GM18507 (cell line): ENCODE measurements around the gene RFT1.

Experiments used
- DNase-seq: peaks from one replicate; pipeline ENCODE4 v3.0.0; 2011; ENCODE audit warnings: low read depth; ENCODE audit not compliant: insufficient read length; ENCODE audit errors: extremely low spot score
- FAIRE-seq: peaks from 2 replicates; lab custom pipeline; 2011; peaks lifted over from hg19 to GRCh38; lab: Jason Lieb, UNC

Gene RFT1

GRCh38 chr3:53134631-53135232 lies 4.5 kb upstream of the RFT1 start:
- FAIRE-seq: peak; percentile 90
- peak; percentile 71 for DNase-seq

GRCh38 chr3:53132347-53132746 lies 2.1 kb upstream of the RFT1 start:
- FAIRE-seq: no peak
- no peak for DNase-seq

- FAIRE-seq (no peak), DNase-seq (no peak)
Measured at GRCh38 chr3:53131096-53131495, 861 bp upstream of the RFT1 start.

- FAIRE-seq (no peak), DNase-seq (no peak)
Measured at GRCh38 chr3:53129344-53129743, 891 bp downstream of the RFT1 start.

GRCh38 chr3:53126601-53127000 lies 3.6 kb downstream of the RFT1 start:
- no peak for DNase-seq
- FAIRE-seq: no peak

- FAIRE-seq: no peak
- DNase-seq: no peak
Measured at GRCh38 chr3:53123953-53124352, 6.3 kb downstream of the RFT1 start.

- no peak for DNase-seq
- FAIRE-seq: no peak
Measured at GRCh38 chr3:53123510-53123909, 6.7 kb downstream of the RFT1 start.

GRCh38 chr3:53122933-53123305 lies 7.3 kb downstream of the RFT1 start:
- DNase-seq (no peak), FAIRE-seq (no peak)

GRCh38 chr3:53122255-53122932 lies 7.8 kb downstream of the RFT1 start:
- no peak for DNase-seq
- FAIRE-seq: no peak

GRCh38 chr3:53120336-53120735 lies 9.9 kb downstream of the RFT1 start:
- FAIRE-seq: no peak
- no peak for DNase-seq

GRCh38 chr3:53116956-53117355 lies 13.3 kb downstream of the RFT1 start:
- no peak for FAIRE-seq
- no peak for DNase-seq

GRCh38 chr3:53114412-53115074 lies 15.7 kb downstream of the RFT1 start:
- FAIRE-seq (no peak), DNase-seq (no peak)

- peak; percentile 67 for DNase-seq
Measured at GRCh38 chr3:53114011-53114400, 16.2 kb downstream of the RFT1 start.

GRCh38 chr3:53113293-53114010 lies 16.8 kb downstream of the RFT1 start:
- DNase-seq: no peak
- no peak for FAIRE-seq

More at GRCh38 chr3:53114011-53114400, 16.2 kb downstream of the RFT1 start:
- peak; percentile 85 for FAIRE-seq

- FAIRE-seq (no peak), DNase-seq (no peak)
Measured at GRCh38 chr3:53111822-53112221, 18.4 kb downstream of the RFT1 start.

- DNase-seq (no peak), FAIRE-seq (peak; percentile 39)
Measured at GRCh38 chr3:53109891-53110771, 20.1 kb downstream of the RFT1 start.

GRCh38 chr3:53109190-53109589 lies 21.0 kb downstream of the RFT1 start:
- FAIRE-seq: no peak
- no peak for DNase-seq

GRCh38 chr3:53104762-53105161 lies 25.5 kb downstream of the RFT1 start:
- no peak for DNase-seq
- no peak for FAIRE-seq
